ENCODE results near the gene CARD11.

The CARD11 gene

DNA sequence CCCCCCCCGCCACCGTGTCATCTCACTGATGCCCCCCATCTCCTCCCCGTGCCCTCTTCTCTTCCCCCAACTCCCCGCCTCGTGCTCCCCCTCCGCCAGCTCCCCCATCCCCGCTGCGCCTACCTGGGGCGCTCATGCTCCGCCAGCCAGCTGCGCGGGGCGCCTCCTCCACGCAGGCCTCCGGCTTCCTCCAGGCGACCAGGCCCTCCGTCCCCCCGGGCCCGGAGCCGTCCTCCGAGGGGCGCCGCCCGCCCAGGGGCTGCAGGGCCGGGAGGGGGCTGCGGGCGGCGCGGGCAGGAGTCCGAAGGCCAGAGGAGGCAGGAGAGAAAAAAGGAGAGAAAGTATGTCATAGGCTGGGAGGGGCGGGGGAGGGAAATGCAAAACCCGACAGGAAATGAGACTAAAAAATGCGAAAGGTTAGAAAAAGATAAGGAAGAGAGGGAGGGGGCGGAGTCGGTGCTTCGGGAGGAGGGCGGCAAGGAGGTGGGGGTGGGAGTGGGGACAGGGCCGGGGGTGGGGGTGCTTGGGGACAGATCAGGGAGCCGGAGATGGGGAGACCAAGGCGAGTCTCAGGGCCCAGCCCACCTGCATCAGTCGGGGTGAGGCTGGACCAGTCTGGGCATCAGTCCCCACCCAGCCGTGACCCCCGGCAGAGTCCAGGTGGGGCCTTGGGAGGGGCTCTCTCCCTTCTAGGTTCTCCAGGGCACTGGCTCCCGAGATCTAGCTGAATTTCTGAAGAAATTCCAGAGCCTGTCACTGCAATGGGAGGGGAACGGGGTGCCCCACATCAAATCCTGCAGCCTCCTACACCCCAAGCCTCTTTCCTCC lies at the start of gene CARD11:
Gene CARD11, minus strand, starts transcription at position 324 of the 828 bp plus-strand sequence. CDS start 85,361 bp downstream, outside the sequence.
- peak; percentile 53 for DNase-seq

DNA sequence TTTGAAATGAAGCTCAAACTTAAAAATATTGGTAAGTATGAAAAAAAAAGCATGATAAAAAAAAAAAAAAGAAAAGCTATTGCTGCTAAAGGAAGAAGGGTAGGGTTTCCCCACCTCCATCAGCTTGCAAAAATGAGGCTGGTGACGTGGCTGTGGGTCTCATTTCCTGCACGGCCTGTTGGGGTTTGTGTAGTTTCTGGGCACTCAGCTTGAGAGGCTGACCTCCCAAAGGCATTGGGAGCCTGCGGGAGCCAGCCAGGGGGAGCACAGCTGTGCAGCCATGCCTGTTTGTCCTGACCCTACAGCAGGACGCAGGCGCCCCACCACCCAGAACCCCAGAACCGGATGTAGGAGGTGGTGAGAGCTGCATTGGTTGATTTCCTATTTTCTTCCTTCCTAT lies 48.8 kb upstream of the CARD11 start:
- peak; percentile 59 for DNase-seq

DNA sequence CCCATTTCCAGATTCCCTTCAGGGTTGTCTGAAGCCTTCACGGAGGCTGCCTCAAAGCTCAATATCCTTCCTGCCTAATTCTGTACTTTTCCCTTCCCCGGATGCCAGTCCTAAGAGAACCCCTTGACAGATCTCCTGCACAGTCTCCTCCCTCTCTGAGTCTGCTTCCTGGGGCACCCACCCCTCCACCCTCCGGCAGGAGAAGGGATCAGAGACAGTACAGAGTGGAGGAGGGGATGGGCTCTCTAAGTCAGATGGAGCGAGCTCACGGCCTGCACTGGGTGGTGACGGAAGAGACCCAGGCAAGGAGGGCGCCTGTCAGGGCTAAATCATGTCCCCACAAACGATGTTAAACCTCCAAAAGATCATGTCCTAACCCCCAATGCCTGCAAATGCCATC lies 48.0 kb upstream of the CARD11 start:
- DNase-seq = no peak

DNA sequence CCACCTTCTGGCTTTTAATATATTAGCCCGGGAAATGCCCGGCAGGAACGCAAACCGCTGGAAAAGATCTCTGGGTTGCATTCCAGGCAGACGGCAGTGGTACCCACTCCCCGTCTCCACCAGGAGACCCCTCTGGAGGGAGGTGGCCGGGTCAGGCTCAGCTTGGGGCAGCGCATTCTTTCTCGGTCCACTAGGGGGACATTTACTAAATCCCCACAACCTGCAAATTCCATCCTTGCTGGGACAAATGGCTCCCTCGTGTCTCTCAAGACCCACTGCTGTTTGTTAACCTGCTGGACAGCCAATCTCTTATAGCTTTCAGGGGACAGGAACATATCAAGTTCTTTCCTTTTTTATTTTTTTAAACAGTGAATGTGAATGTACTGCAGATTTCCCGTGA lies 45.8 kb upstream of the CARD11 start:
- no peak for DNase-seq

DNA sequence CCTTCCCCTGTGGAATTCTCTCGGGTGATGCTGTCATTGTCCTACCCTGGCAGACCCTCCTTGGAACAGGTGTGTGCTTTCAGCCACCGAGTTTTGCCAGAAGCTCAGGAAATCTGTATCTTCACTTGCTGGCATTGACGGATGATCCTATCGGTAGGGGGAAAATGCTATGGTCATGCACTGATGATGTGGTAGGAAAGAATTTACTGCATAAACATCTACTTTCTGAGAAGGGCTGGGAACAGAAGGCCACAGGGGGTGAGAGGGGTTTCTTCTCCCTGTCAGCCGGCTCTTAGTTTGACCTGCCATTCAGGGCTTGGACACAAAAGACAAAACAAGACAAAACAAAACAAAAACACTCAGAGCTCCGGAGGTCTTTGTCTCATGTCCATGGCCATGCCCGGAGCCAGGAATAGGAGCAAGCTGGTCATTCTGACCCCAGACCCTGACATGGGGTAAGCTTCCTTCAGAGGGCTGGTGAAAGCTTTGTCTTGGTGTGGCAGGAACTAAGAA lies 43.6 kb upstream of the CARD11 start:
- no peak for DNase-seq

DNA sequence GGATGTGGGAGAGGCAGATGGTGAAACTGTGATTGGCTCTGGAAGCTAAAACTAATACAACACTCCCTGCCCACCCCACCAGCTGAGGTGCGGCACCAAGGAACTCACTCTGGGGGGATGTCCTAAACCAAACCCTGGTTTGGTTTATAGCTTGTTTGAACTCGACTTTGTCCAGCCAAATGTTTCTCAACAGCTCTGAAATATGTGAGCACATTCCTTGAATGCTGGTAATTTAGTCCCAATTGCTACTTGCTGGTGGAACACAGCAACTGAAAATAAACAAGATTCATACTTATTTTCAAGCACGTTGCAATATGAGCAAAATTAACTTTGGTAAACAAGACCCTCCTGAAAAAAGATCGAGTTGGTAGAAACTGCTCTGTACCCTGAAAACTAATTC lies 39.7 kb upstream of the CARD11 start:
- no peak for DNase-seq

DNA sequence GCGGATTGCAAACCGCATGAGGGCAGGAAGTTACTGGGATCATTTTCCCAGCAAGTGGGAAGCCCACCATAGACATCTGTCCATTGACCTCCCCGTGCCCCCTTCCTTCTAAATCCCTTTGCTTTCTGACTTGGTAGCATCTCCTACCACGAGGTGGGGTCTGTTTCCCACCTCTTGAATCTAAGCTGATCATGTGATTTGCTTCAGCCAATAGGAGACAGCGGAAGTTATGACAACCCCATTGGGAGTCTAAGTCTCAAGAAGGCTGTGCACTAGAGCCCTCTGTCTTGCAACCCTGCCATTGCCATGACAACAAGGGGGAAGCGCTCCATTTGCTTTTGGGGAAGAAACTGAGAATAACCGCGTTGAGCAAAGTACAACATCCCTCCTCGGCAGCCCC lies 39.2 kb upstream of the CARD11 start:
- no peak for DNase-seq

DNA sequence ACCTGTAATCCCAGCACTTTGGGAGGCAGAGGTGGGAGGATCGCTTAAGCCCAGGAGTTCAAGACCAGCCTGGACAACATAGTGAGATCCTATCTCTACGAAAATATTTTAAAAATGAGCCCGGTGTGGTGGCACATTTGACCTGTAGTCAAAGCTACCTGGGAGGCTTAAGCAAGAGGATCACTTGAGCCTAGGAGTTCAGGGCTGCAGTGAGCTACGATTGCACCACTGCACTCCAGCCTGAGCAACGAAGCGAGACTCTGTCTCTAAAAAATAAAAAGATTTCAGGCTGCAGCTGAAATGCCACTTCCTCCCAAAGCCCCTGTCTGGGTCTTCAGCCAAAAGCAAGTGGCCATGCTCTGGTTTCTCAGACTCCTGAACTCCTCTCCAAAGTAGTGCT lies 38.7 kb upstream of the CARD11 start:
- DNase-seq = no peak

DNA sequence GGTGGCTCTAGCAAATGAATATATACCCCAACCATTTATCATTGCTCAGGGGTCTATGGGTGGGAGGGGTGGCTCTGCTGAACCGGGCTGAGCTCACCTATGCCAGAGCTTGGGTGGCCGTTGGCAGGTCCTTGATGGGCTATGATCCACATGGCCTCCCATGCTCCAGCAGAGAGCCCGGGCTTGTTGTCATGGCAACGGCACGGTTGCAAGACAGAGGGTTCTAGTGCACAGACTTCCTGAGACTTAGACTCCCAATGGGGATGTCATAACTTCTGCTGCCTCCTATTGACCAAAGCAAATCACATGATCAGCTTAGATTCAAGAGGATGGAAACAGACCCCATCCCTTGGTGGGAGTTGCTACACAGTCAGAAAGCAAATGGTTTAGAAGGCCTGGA lies 36.4 kb upstream of the CARD11 start:
- no peak for DNase-seq

DNA sequence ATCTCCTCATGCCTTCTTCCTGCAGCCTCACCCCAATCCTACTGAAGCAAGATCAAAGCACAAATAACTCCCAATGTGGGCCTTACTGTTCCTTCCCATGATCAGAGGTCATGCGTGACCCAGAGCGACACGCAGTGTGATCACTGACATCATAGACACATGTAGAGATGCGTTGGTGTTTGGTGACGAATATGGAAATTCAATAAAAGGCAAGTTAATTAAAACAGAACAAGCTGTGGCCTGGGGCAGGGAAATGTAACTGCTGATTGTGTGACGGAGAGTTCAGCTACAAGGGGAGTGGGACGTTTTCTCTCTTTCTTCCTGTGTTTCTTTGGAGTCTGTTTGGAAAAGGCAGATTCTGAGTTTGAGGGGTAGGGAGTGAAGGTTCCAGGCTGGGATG lies 34.8 kb upstream of the CARD11 start:
- no peak for DNase-seq

DNA sequence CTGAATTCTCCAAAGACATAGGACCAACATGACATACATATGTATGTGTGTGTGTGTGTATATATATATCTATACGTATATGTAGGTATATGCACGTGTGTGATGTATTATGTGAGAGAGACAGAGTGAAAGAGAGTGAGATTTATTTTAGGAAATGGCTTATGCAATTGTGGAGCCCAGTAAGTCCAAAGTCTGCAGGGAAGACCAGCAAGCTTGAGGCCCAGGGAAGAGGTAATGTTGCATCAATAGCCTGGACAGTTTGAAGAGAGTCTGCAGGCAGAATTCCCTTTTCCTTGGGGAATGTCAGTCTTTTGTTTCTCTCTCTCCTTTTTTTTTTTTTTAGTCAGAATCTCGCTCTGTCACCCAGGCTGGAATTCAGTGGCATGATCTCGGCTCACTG lies 33.0 kb upstream of the CARD11 start:
- DNase-seq = no peak

DNA sequence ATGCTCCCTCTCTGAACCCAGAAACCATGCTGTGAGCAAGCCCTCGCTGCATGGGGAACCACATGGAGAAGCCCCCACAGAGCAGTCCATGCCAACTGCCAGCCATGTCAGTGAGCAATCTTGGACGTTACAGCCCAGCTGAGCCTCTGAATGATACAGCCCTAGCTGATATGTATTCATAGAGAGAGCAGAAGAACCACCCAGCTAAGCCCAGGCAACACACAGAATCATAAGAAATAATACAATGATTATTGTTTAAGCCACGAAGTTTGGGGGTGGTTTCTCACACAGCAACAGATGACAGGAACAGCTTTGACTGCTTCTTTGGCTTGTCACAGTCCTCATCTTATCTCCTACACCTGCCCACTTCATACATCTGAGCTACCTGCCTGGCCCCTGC lies 32.5 kb upstream of the CARD11 start:
- DNase-seq = no peak

DNA sequence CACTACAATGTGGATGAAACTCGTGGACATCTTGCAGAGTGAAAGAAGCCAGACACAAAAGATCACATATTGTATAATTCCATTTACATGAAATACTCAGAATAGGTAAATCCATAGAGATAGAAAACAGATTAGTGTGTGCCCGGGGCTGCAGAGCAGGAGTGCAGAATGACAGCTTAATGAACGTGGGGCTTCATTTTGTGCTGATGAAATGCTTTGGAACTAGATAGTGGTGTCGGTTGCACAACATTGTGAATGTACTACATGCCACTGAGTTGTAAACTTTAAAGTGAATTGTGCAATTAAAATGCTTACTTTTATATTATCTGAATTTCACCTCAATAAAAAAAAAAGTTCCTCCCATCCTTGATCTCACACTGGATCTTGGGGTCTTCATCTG lies 31.8 kb upstream of the CARD11 start:
- DNase-seq = no peak

DNA sequence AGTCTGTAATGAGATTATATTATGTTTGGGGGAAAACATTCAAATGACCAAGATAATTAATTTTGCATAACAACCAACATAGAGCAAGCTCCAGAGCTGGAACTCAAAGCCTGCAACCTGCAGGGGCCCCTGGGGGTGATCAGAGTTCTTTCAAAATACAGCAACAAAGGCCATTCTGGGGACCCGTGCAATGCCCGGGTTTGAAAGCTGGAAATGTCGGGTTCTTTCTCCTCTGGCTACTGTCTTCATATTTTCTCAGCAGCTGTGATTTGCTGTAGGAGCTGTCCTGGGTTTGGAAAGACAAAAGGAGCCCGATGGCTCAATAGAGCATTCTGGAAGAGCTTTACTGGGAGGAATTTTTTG lies 30.8 kb upstream of the CARD11 start:
- DNase-seq = no peak

DNA sequence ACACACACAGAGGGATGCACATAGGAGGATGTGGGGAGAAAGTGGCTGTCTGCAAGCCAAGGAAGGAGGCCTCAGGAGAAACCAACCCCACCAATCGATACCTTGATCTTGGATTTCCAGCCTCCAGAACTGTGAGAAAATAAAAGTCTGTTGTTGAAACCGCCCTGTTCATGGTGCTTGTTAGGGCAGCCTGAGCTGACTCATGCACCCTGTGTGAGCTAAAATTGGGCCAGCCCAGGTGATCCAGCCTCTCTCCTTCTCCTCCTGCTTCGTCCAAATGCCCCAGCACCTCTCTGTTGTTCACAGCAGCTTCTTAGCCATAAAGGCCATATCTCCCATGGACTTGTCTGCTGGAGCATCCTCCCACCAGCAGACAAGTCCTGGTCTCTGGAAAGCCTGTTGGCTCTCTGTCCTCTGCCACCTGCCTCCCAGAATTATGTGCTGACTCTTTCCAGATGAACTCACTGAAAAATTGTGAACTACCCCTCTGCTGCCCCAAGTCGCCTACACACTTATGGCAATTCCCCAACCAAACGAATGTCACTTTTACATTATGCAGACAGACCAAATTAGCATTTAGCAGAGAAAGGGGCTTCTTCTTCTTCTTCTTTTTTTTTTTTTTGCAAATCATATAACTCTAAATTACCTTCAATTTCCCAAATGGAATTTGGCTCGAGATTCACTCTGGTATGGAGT lies 30.2 kb upstream of the CARD11 start:
- DNase-seq = no peak

DNA sequence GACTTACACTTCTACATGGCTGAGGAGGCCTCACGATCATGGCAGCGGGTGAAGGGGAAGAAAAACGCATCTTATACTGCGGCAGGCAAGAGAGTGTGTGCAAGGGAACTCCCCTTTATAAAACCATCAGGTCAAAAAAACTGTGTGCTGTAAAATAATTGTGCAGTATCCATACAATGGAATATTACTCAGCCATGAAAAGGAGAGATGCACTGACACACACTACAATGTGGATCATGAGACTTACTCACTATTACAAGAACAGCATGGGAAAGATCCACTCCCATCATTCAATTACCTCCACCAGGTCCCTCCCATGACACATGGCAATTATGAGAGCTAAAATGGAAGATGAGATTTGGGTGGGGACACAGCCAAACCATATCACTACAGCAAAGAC lies 27.2 kb upstream of the CARD11 start:
- DNase-seq = no peak

DNA sequence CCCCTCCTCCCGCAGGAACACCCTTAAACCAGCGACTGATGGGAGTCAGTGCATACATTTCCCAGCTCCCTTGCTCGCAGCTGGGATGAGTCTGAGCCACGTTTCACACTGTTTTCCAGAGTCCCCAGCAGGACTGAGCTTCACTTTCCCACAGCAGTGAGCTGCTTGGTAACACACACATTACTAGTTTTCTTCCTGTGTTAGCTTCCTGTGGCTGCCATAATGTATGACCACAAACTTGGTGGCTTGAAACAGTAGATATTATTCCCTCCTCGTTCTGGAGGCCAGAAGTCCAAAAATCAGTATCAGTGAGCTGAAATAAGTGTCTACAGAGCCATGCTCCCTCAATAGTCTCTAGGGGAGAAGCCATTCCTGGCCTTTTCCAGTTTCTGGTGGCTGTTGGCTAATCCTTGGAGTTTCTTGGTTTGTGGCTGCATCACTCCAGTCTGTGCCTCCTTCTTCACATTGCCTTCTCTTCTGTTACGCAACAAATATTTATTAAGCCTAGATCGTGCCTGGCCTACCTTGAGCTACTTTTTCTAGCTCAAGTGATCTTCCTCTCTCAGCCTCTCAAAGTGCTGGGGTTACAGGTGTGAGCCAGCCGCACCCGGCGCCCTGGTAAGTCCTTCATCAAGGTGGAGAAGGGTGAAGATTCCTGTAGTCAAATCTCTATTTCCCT lies 26.2 kb upstream of the CARD11 start:
- no peak for DNase-seq

DNA sequence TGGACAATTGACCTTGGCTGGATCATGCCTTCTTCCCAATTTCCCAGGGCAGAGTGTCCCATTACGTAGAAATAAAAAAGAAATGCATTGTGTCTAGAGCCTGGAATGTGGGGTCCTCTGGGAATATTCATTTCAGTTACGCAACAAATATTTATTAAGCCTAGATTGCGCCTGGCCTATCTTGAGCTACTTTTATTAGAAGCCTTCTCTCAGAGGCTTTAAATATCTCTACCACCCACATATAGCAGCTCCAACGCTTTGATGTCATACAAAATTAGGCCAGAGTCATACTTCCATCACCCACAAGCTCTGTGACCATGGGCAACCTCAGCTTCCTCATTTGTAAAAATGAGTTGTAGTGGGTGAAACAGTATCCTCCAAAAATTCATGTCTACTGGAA lies 24.9 kb upstream of the CARD11 start:
- DNase-seq = no peak

DNA sequence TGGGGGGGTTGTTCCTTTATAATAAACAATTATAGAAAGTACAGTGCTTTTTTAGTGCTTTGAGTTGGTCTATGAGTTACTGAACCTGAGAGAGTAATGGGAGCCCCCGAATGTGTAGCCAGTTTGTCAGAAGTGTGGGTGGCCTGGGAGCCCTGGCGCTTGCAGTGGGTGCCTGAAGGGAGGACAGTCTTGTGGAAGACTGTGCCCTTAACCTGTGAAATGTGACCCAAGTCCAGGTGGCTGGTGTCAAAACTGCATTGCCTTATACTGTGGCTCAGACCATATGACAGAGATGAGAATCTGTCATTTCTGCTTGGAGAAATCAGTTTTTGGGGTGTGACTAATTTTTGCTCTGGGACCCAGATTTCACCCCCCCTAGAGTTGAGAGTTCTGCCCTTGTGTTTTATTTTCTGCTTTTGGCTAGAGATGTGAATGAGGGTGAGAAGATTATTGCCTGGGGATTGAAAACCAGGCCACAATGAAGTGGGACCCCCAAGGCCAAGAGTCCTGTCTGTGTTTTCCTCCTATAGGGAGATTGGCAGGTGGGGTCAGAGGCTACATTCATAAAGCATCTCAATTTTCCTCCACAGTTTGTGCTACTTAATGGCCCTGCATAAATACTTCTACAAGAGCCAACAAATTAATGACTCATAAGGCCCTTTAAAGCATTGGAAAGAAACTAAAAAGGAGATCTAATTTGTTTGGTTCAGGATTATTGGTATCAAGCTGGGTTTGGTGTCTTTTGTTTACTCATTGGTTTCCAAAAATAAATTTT lies 24.1 kb upstream of the CARD11 start:
- no peak for DNase-seq

DNA sequence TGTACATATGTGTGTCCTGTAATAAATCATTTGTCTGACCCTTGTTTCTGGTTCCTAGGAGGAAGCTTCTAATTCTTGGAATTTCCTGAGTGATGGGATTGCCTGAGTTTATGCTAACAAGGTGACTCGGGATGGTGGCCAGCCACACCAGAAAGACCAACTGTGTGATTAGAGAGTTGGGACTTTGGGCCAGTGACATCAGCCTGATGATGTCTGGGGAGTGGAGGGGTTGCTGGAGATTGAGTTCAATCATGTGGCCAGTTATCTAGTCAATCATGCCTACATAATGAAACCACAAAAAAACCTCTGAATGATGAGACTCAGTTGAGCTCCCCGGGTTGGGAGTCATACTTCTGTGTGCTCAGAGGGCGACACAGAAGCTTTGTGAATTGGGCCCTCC lies 23.5 kb upstream of the CARD11 start:
- DNase-seq = no peak

DNA sequence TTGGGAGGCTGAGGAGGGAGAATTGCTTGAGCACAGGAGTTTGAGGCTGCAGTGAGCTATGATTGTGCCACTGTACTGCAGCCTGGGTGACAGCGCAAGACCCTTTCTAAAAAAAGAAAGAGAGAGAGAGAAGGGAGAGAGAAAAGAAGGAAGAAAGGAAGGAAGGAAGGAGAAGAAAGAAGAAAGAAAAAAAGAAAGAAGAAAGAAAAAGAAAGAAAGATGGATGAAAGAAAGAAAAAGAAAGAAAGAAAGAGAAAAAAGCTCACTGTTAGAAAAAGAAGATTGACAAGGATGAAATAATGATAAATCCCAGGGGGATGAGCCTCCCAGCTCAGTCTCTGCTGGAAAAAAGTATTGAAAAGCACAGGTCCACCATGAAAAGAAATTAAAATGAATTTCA lies 22.8 kb upstream of the CARD11 start:
- no peak for DNase-seq

DNA sequence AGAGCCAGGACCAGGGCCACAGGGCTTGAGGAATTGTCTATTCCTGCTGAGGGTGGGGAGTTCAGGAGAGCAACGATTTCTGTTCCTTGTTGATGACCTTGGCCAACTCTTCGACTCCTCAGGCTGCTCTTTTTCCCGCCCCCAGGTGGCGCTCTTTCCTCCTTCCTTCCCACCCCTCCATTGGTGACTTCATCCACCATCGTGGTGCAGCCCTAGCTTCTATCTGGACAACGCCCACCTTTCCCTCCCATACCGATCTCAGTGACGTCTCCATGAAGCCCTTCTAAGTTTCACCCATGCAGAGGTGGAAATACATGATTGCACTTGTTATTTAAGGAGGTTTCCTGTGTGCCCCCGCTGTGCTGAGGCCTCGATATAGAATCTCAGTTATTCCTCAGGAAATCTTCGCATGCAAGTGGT lies 22.1 kb upstream of the CARD11 start:
- DNase-seq = peak; percentile 71

DNA sequence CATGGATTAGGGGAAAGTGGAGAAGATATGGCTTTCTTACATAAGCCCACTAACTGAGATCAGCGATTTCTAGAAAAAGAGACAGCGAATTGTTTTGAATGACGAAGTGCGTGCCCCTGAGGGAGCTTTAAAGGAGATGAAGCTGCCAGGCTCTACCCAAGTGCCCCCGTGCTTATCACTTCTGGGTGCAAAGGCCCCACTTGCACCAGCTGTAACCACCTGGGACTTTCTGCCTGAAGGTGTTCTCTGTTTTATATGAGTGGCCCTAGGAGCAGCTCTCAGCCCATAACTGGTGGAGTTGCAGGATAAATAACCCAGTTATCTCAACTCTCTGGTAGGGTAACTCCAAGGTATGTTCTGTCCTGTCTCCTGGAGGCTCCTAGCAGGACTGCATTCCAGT lies 20.4 kb upstream of the CARD11 start:
- no peak for DNase-seq
